Nephron (organoid): Measurements from ENCODE around the gene ARSA.

Experiments
- H3K27ac Mint-ChIP-seq, 3 experiments: 2 replicates each; pipeline ENCODE4 v1.8.0; 2020; ENCODE audit warnings: mixed read lengths in 3 of 3, mild to moderate bottlenecking in 2 of 3, moderate library complexity in 1 of 3
- H3K27me3 Mint-ChIP-seq: 2 replicates; pipeline ENCODE4 v1.8.0; 2021; ENCODE audit warnings: low read depth, mild to moderate bottlenecking, moderate library complexity, mixed read lengths
- H3K36me3 Mint-ChIP-seq: 2 replicates; pipeline ENCODE4 v1.8.0; 2020; ENCODE audit warnings: low read depth, mixed read lengths
- H3K4me1 Mint-ChIP-seq: 2 replicates; pipeline ENCODE4 v1.8.0; 2020; ENCODE audit warnings: mixed read lengths
- H3K4me3 Mint-ChIP-seq, 3 experiments: 2 replicates each; pipeline ENCODE4 v1.8.0; 2020; ENCODE audit warnings: mild to moderate bottlenecking in 3 of 3, mixed read lengths in 3 of 3, moderate library complexity in 2 of 3
- H3K9me3 Mint-ChIP-seq: 2 replicates; pipeline ENCODE4 v1.8.0; 2020; ENCODE audit warnings: mixed read lengths
- CTCF ChIP-seq, 3 experiments: fragments of 200-600 bp; sonication (generic); IDR thresholded peaks; one replicate each; pipeline ENCODE4 v1.5.0; 2021; ENCODE audit warnings: antibody characterized with exemption in 3 of 3; ENCODE audit not compliant: unreplicated experiment in 3 of 3

ARSA gene

GRCh38 chr22:50613291-50613981, 14.5 kb downstream of the ARSA start:
- Mint-ChIP-seq H3K36me3 (no peaks in the 10 kb centered on the region), H3K9me3 (no peaks in the 10 kb centered on the region), H3K27ac (no peak overlapping the region), H3K4me3 (no peak overlapping the region), H3K4me1 (no peaks in the 10 kb centered on the region), H3K27me3 (peaks cover 33% of the 10 kb centered on the region)
- TF ChIP-seq CTCF (IDR thresholded peaks at IDR 0.05; ENCODE audit: unreplicated experiment in 3 of 3), result no peak

DNA sequence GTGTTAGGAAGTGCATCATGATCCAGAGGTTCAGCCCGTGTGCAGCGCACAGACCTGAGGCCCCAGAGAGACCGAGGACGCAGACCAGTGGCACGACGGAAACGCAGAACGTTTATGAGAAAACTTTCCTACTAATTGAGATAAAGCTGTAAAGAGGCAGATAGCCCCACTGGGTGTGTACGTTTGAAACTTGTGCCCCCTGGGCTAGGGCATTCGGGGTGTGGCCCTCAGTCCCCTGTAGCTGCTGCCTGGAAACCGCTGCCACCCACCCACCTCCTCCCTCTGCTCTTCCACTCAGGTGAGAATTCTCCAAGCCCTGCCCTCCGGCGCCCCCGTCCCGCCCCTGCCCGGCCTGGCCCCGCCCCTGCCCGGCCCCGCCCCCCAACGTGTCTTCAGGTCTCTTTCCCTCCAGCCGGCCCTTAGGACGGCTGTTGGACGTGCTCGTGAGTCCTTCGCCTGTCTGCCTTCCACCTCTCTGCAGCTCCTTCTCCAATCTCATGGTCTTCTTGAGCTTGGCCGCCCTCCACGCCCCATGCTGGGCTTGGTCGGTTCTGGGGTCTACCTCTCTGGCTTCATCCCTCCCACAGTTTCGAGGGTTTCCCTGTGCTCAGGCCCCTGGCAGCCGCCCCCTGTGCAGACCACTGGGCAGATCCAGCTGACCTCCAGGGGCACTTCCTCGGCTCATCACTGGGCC, 15.3 kb downstream of the ARSA start:
- no peak overlapping the region for H3K4me3 Mint-ChIP-seq

DNA sequence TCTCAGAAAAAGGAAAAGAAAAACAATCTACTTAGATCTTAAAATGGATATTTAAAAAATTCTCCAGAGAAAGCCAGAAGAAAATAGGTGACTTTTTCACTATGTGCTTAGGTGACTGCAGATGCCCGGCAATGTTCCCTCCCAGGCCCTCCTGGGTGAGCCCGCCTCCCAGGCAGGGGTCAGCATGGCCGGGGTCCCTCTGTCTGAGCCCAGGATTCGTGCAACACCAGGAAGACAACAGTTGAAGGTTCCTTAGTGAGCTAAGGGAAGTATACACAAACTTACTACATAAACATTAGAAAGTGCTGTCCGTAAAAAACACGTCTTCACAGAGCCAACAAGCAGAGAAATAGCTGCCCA, 15.8 kb downstream of the ARSA start:
- no peak for TF ChIP-seq CTCF (IDR thresholded peaks at IDR 0.05; ENCODE audit: unreplicated experiment in 3 of 3)
- no peak overlapping the region for H3K4me3 Mint-ChIP-seq
- H3K27ac Mint-ChIP-seq, result no peak overlapping the region
- no peaks in the 10 kb centered on the region for H3K9me3 Mint-ChIP-seq
- no peaks in the 10 kb centered on the region for H3K4me1 Mint-ChIP-seq
- no peaks in the 10 kb centered on the region for H3K36me3 Mint-ChIP-seq
- peaks cover 41% of the 10 kb centered on the region for H3K27me3 Mint-ChIP-seq

More for the DNA sequence above, 15.3 kb downstream of the ARSA start:
- Mint-ChIP-seq H3K27me3 (peaks cover 36% of the 10 kb centered on the region), H3K4me1 (no peaks in the 10 kb centered on the region), H3K36me3 (no peaks in the 10 kb centered on the region), H3K27ac (no peak overlapping the region), H3K9me3 (no peaks in the 10 kb centered on the region)
- TF ChIP-seq CTCF (IDR thresholded peaks at IDR 0.05; ENCODE audit: unreplicated experiment in 3 of 3), result no peak

DNA sequence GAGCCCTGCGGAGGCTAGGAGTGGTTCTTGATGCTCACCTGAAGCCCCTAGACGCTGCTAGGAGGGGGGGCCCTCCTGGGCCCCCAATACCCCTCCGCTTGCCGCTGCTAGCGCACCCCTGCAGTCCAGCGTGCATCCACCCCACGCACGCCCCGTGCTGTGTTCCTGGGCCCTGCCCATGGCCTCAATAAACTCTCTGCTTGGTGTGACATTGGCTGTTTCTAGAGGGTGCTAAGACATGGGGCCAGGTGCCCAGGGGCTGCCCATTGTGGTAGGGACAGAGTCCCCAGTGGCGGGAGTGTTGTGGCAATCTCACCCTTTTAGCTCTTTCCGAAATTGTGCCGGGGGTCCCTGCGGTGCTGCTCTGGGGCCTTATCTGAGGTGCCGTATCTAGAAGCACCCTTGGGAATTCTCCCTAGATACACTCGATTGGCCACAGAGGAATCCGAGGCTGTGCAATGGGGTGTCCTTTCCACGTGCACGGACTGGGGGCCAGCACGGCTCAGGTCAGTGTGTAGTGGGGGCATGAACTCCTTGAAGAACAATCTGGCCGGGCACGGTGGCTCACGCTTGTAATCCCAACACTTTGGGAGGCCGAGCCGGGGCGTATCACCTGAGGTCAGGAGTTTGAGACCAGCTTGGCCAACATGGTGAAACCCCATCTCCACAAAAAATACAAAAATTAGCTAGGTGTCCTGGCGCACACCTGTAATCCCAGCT, 16.5 kb downstream of the ARSA start:
- Mint-ChIP-seq H3K36me3 (no peaks in the 10 kb centered on the region), H3K27ac (no peak overlapping the region), H3K27me3 (peaks cover 41% of the 10 kb centered on the region), H3K4me1 (no peaks in the 10 kb centered on the region), H3K9me3 (no peaks in the 10 kb centered on the region), H3K4me3 (no peak overlapping the region)
- no peak for TF ChIP-seq CTCF (IDR thresholded peaks at IDR 0.05; ENCODE audit: unreplicated experiment in 3 of 3)

DNA sequence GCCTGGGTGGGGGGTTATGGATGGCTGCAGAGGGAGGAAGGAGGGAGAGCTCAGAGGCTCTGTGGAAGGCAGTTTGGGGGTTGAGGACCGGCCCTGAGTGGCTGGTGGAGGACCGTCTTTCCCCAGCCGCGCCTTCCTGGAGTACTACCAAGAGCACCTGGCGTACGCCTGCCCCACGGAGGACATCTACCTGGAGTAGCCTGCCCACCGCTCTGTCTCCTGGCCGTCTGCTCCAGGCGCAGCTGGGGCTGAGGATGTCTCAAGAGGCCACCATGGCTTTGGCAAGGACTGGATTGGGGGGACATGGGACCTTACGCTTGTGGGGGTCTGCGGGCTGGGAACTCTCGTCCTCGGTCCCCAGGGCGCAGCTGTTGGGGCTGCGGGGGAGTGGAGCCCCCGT, 17.4 kb downstream of the ARSA start:
- no peaks in the 10 kb centered on the region for H3K4me1 Mint-ChIP-seq
- H3K36me3 Mint-ChIP-seq, result no peaks in the 10 kb centered on the region
- no peak overlapping the region for H3K4me3 Mint-ChIP-seq
- H3K27me3 Mint-ChIP-seq, result peaks cover 41% of the 10 kb centered on the region
- no peak overlapping the region for H3K27ac Mint-ChIP-seq
- TF ChIP-seq CTCF (IDR thresholded peaks at IDR 0.05; ENCODE audit: unreplicated experiment in 3 of 3), result no peak
- no peaks in the 10 kb centered on the region for H3K9me3 Mint-ChIP-seq
